ENCODE data around the gene TBC1D5.
"Not testable (repeated sequence)": the region's sequence is repeated elsewhere in the genome, so short reads cannot be mapped to it uniquely, and the experiment has no call there.

DNA sequence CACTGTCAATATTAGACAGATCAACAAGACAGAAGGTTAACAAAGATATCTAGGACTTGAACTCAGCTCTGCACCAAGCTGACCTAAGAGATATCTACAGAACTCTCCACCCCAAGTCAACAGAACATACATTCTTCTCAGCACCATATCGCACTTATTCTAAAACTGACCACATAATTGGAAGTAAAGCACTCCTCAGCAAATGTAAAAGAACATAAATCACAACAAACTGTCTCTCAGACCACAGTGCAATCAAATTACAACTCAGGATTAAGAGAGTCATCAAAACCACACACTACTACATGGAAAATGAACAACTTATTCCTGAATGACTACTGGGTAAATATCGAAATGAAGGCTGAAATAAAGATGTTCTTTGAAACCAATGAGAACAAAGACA is 46.8 kb downstream of the TBC1D5 start:
- TF ChIP-seq, protein P1, sequence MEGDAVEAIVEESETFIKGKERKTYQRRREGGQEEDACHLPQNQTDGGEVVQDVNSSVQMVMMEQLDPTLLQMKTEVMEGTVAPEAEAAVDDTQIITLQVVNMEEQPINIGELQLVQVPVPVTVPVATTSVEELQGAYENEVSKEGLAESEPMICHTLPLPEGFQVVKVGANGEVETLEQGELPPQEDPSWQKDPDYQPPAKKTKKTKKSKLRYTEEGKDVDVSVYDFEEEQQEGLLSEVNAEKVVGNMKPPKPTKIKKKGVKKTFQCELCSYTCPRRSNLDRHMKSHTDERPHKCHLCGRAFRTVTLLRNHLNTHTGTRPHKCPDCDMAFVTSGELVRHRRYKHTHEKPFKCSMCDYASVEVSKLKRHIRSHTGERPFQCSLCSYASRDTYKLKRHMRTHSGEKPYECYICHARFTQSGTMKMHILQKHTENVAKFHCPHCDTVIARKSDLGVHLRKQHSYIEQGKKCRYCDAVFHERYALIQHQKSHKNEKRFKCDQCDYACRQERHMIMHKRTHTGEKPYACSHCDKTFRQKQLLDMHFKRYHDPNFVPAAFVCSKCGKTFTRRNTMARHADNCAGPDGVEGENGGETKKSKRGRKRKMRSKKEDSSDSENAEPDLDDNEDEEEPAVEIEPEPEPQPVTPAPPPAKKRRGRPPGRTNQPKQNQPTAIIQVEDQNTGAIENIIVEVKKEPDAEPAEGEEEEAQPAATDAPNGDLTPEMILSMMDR (IDR thresholded peaks at IDR 0.05), result not testable (repeated sequence)
- not testable (repeated sequence) for TF ChIP-seq EZH2 (IDR thresholded peaks at IDR 0.05; ENCODE audit: borderline replicate concordance, insufficient read depth, low read depth, low read length, poor library complexity, severe bottlenecking)

Data from B cell (primary cell).